HG03159 (cell line): Measurements from ENCODE around the gene CHKA.

Experiments
- ATAC-seq: cut with Tn5 transposase; IDR thresholded peaks from one replicate; pipeline ENCODE4 v1.9.1; 2021; ENCODE audit warnings: mild to moderate bottlenecking, moderate library complexity; ENCODE audit not compliant: unreplicated experiment

CHKA gene

GRCh38 chr11:68049509-68050370 is 71.4 kb downstream of the CHKA start:
- no peak for ATAC-seq

GRCh38 chr11:68048681-68049508 is 72.3 kb downstream of the CHKA start:
- ATAC-seq: no peak

DNA sequence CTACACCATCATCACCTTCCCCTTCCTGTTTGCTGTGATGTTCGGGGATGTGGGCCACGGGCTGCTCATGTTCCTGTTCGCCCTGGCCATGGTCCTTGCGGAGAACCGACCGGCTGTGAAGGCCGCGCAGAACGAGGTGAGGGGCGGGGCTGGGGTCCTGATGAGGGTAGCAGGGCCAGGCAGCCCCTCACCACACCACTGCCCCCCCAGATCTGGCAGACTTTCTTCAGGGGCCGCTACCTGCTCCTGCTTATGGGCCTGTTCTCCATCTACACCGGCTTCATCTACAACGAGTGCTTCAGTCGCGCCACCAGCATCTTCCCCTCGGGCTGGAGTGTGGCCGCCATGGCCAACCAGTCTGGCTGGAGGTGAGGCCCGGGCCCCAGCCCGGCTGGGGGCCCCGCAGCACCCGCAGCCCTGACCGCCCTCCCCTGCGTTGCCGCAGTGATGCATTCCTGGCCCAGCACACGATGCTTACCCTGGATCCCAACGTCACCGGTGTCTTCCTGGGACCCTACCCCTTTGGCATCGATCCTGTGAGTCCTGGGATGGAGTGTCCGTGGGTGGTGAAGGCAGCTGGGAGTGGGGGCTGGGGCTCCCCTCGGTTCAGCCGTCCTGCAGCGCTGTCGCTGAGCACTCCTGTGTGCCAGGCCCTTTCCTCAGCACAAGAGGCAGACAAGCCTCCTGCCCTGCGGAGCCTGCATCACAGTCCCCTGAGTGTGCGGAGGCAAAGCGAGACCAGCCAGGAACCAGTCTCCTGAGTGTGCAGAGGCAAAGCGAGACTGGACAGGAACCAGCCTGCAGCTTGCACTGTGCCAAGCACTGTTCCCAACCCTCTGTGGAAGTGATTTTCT is 73.5 kb downstream of the CHKA start:
- ATAC-seq: no peak

- no peak for ATAC-seq
Observed at GRCh38 chr11:68044898-68045351, 76.3 kb downstream of the CHKA start.

GRCh38 chr11:68044145-68044813 is 76.9 kb downstream of the CHKA start:
- no peak for ATAC-seq

DNA sequence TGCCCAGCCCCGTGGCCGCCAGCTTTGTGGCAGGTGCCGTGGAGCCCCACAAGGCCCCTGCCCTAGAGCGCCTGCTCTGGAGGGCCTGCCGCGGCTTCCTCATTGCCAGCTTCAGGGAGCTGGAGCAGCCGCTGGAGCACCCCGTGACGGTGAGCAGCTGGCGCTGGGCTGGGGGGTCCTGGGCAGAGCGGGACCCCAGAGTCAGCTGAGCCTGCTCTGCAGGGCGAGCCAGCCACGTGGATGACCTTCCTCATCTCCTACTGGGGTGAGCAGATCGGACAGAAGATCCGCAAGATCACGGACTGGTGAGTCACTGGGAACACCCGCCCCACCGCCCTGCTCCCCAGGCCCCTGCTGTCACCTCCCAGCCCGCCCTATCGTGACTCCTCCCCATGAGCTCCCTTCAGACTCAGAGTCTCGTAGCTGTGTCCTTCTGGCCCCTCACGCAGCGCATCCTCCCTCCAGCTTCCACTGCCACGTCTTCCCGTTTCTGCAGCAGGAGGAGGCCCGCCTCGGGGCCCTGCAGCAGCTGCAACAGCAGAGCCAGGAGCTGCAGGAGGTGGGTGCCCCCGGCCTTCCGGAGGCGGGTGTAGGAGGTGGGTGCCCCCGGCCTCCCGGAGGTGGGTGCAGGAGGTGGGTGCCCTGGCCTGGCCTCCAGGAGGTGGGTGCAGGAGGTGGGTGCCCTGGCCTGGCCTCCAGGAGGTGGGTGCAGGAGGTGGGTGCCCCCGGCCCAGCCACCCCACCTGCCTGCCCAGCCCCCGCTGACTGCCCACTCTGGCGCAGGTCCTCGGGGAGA is 77.6 kb downstream of the CHKA start:
- no peak for ATAC-seq

DNA sequence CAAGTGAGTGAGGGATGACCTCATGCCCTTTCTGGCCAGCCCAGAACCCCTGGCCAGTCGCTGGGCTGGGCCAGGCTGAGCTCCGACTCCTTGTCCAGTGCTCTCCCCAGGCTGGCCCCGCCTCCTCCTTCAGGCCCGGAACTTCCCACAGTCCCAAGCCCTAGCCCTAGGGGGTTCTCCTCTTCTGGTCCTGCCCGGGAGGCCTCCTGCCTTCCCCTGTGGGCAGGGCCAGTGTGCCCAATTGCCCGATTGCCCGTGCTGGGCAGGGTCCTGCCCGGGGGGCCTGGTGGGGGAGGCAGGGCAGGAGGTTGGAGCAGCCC is 78.2 kb downstream of the CHKA start:
- ATAC-seq: no peak

- no peak for ATAC-seq
Observed at GRCh38 chr11:68042219-68043028, 78.8 kb downstream of the CHKA start.

DNA sequence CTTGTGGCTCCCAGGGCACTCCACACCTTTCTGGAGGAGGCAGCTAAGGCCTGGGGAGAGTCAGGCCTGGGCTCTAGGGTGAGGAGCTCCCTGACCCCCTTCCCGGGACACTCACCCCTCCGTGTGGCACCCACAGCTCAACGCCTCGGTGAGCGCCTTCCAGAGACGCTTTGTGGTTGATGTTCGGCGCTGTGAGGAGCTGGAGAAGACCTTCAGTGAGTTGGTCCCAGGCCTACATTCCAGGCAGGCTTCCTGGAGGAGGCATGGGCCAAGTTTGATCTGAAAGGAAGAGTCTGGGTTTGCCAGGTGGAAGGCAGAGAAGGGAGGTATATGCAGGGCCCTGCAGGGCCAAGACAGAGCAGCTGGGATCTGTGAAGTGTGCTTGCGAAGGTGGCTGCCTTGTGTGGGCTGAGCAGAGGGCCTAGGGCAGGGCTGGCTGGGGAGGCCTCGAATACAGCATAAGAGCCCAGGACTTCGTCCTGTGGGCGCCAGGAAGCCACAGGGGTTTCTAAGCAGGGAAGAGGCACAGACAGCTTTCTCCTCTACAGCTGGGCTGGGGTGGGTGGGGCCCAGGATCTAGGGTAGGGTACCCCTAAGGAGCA is 79.5 kb downstream of the CHKA start:
- no peak for ATAC-seq

DNA sequence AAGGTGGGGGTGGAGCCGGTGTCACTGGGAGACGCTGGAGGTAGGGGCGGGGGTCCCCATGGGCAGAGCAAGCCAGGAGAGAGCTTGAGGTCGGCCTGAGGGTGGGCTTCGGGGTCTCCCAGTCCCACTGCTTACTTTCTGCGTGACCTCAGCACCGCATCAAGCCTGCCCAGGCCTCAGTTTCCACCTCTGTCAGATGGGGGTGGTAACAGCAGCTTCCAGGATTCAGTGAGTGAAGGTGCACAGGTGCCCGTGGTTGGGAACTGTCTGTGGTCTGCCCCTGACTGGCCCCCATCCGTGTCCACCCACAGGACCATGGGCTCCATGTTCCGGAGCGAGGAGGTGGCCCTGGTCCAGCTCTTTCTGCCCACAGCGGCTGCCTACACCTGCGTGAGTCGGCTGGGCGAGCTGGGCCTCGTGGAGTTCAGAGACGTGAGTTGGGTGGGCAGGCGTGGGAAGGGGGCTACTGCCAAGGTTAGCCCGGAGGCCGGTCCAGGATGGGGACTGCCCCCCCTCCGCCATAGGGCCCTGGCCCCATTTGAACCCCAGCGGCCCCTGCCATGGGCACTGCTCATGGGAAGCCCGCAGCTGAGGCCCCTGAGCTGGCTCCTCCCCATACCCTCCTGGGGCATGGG is 80.1 kb downstream of the CHKA start:
- ATAC-seq: no peak

- peak; percentile 42 for ATAC-seq
Observed at GRCh38 chr11:68040101-68040956, 80.9 kb downstream of the CHKA start.

DNA sequence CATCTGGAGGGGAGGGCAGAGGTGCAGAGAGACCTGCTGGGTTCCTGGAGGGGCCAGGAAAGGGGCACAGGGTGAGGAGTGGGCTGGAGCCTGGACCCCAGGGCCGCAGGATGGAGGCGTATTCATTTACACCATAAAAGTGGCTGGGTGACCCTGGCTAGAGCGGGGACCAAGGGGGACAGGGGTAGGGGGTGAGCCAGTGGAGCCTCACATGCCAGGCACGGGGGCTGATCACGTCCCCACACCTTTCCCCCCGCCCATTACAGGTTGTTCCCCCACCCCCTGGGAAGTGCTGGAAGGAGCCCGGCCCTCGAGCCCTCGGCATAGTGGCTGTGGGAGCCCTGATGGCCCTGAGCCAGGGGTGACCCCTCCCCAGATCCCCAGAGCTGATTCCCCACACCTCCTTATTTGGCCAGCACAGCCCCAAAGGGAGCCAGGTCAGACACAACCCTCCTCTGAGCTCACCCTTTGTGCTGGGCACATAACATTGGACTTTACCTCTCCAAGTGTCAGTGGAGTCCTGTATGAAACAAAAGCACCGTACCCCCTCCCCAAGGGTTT is 81.6 kb downstream of the CHKA start:
- no peak for ATAC-seq

DNA sequence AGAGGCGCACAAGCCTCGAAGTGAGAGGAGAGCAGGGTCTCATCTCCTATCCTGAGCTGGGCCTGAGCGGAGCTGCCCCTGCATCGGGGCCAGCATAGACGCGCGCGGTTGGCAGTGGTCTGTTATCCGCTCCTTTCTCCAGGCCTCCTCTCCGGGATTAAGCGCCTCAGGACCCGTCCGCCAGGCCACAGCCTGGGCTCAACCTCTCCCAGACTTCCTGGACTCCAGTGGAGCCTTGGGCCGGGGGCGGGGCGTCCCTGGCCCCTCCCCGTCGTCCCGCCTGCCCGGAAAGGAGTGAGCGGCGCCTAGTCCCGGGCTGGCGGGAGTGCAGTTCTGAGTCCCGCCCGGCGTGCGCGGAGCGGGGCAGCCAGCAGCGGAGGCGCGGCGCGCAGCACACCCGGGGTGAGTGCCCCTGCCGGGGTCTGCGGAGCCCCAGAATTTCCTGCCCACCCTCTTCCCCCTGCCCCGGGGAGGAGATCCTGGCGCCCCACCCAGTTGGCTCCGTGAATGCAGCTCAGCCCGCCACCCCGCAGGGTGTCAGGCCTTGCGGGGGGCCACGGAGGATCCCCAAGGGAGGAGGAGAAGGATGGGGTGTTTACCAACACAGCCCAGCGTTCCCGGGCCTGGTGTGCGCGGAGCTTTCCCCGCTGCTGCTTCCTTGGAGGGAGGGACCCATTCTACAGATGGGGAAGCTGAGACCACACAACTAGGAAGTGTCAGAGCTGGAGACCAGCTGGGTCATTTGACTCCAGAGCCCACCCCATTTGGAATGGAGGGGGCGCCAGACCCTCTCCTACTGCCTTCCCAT is 82.3 kb downstream of the CHKA start, which contains the start of gene TCIRG1:
TCIRG1 (plus strand) TSS at position 308 of the 808 bp plus-strand sequence. CDS start 2,247 bp downstream, outside the sequence.
- no peak for ATAC-seq

DNA sequence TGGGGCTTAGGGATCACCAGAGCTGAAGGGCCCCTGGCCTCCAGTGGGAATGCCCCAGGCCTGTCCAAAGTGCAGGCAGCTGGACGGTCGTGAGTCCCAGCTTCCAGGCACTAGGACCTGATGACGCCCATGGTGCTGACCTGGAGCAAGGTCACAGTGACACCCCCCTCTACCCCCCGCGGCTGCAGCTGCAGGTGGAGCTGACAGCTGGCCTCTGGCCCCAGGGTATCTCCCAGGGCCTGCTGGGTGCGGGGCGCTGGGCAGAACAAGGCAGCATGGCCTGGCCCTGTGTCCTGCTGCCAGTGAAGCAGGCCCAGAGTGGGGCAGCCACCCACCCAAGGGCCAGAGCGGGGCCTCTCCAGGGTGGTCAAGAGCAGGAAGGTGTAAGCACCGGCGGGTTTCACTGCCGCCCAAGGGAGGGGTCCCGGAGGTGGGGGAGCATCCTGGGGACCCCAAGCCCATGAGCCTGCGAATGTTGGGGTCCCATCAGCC is 82.9 kb downstream of the CHKA start:
- ATAC-seq: no peak

- ATAC-seq: no peak
Observed at GRCh38 chr11:68037411-68038225, 83.6 kb downstream of the CHKA start.
